Endodermal cell (in vitro differentiated cells): ENCODE data around the gene MTMR2. TPM values are rescaled to one million over a fixed set of nuclear protein-coding genes. Genes with fewer than 3 reads are reported as not detected.

Experiments used
- DNase-seq: peaks from one replicate; pipeline ENCODE4 v3.0.0-alpha.2; 2017
- H3K27ac ChIP-seq: 2 replicates; pipeline ENCODE4 v1.5.1; 2013; ENCODE audit warnings: mild to moderate bottlenecking, low read depth, low read length, moderate library complexity
- H3K27me3 ChIP-seq: 2 replicates; pipeline ENCODE4 v1.6.1; 2013; ENCODE audit warnings: mild to moderate bottlenecking, low read length, moderate library complexity; ENCODE audit not compliant: insufficient read depth, control insufficient read depth, poor library complexity, severe bottlenecking
- H3K36me3 ChIP-seq: 2 replicates; pipeline ENCODE4 v1.7.0; 2013; ENCODE audit warnings: mild to moderate bottlenecking, low read length, moderate library complexity; ENCODE audit not compliant: control insufficient read depth, insufficient read depth
- H3K4me1 ChIP-seq: one replicate; pipeline ENCODE4 v1.7.0; 2013; ENCODE audit warnings: low read length; ENCODE audit not compliant: control insufficient read depth, insufficient read depth
- H3K4me3 ChIP-seq: 2 replicates; pipeline ENCODE4 v1.5.1; 2013; ENCODE audit warnings: mild to moderate bottlenecking, low read length, moderate library complexity
- H3K9ac ChIP-seq: 2 replicates; pipeline ENCODE4 v1.6.1; 2013; ENCODE audit warnings: mild to moderate bottlenecking, low read length, moderate library complexity; ENCODE audit not compliant: poor library complexity, severe bottlenecking; ENCODE audit errors: extremely low read depth
- H3K9me3 ChIP-seq: 2 replicates; pipeline ENCODE4 v1.6.1; 2013; ENCODE audit warnings: mild to moderate bottlenecking, low read length, moderate library complexity; ENCODE audit not compliant: control insufficient read depth
- H3K27ac Mint-ChIP-seq: 2 replicates; pipeline ENCODE4 v1.8.0; 2020; ENCODE audit warnings: mixed read lengths
- H3K27me3 Mint-ChIP-seq: 2 replicates; pipeline ENCODE4 v1.8.0; 2021; ENCODE audit warnings: mild to moderate bottlenecking, mixed read lengths; ENCODE audit not compliant: insufficient read depth
- H3K36me3 Mint-ChIP-seq: 2 replicates; pipeline ENCODE4 v1.8.0; 2020; ENCODE audit warnings: low read depth, mixed read lengths
- H3K4me1 Mint-ChIP-seq: 2 replicates; pipeline ENCODE4 v1.8.0; 2020; ENCODE audit warnings: mixed read lengths
- H3K4me3 Mint-ChIP-seq: 2 replicates; pipeline ENCODE4 v1.8.0; 2020; ENCODE audit warnings: mild to moderate bottlenecking, moderate library complexity, mixed read lengths
- H3K9me3 Mint-ChIP-seq: 2 replicates; pipeline ENCODE4 v1.8.0; 2020; ENCODE audit warnings: mild to moderate bottlenecking, mixed read lengths
- WGBS, 2 experiments: methylation state at CpG; one replicate each; pipeline versions ENCODE4 v1.1.5 to v1.1.7; 2013; ENCODE audit warnings: missing lambda C conversion rate in 2 of 2, mixed read lengths in 1 of 2; ENCODE audit not compliant: insufficient coverage in 1 of 2, insufficient read length in 1 of 2; 5-methylcytosine and 5-hydroxymethylcytosine counted together
- total RNA-seq, 2 donors: library from RNA; stranded (reverse); fragmentation: NEBNext Ultra II Directional in 1 of 2; extraction: Animal tissue kit (Norgen Biotek cat#: 25700) in 1 of 2; gene quantifications; 2 replicates in 1 of 2; 3 replicates in 1 of 2; pipeline ENCODE4 v1.2.1, GENCODE V29; 2021
- TF ChIP-seq, protein P1 (sequence below): fragments of 200-600 bp; sonication (generic); conservative IDR thresholded peaks from 2 replicates; pipeline ENCODE4 v1.5.0; 2021; ENCODE audit warnings: antibody characterized with exemption, mild to moderate bottlenecking

MTMR2 gene
- total RNA-seq, 2 donors from 2014 or later, result 56.9 to 65.8 TPM

- Histone ChIP-seq H3K36me3 (peaks cover 4% of the 10 kb centered on the region), H3K4me1 (peaks cover 3% of the 10 kb centered on the region), H3K4me3 (no peak overlapping the region), H3K9me3 (no peaks in the 10 kb centered on the region), H3K27me3 (no peaks in the 10 kb centered on the region), H3K9ac (no peak overlapping the region), H3K27ac (no peak overlapping the region)
- Mint-ChIP-seq H3K9me3 (no peaks in the 10 kb centered on the region), H3K4me3 (no peak overlapping the region), H3K27me3 (no peaks in the 10 kb centered on the region), H3K27ac (no peak overlapping the region), H3K36me3 (peaks cover 1% of the 10 kb centered on the region), H3K4me1 (peaks cover 26% of the 10 kb centered on the region)
- TF ChIP-seq, protein P1, sequence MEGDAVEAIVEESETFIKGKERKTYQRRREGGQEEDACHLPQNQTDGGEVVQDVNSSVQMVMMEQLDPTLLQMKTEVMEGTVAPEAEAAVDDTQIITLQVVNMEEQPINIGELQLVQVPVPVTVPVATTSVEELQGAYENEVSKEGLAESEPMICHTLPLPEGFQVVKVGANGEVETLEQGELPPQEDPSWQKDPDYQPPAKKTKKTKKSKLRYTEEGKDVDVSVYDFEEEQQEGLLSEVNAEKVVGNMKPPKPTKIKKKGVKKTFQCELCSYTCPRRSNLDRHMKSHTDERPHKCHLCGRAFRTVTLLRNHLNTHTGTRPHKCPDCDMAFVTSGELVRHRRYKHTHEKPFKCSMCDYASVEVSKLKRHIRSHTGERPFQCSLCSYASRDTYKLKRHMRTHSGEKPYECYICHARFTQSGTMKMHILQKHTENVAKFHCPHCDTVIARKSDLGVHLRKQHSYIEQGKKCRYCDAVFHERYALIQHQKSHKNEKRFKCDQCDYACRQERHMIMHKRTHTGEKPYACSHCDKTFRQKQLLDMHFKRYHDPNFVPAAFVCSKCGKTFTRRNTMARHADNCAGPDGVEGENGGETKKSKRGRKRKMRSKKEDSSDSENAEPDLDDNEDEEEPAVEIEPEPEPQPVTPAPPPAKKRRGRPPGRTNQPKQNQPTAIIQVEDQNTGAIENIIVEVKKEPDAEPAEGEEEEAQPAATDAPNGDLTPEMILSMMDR, result no peak
- no peak for DNase-seq
- 92 to 93% methylated on average over 2 to 3 of the region's 4 CpGs for WGBS, 2 experiments
Observed at GRCh38 chr11:95910638-95911368, 13.1 kb downstream of the MTMR2 start.

DNA sequence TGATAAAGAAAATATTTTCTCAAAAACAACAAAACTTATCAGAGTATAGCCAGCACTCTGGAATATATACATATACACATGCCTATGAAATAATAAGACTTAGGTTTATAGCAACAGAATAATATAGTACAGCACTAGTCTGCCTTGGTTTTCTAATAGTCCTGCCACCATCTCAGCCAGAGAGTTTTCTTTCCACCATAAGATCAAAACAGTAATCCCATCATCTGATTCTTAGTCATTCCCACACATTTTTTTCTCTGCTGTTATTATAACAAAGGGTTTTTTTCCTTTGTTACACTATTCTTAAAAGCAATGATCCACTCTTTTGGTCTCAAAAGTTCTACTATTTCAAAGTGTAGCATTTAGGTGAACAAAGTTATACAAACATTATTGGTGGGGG is 15.1 kb downstream of the MTMR2 start:
- Mint-ChIP-seq H3K36me3 (peaks cover 1% of the 10 kb centered on the region), H3K27me3 (no peaks in the 10 kb centered on the region), H3K27ac (no peak overlapping the region), H3K9me3 (no peaks in the 10 kb centered on the region), H3K4me1 (peaks cover 20% of the 10 kb centered on the region), H3K4me3 (no peak overlapping the region)
- H3K27ac ChIP-seq, result no peak overlapping the region
- H3K4me3 ChIP-seq, result no peak overlapping the region
- DNase-seq, result no peak
- H3K27me3 ChIP-seq, result no peaks in the 10 kb centered on the region
- TF ChIP-seq, protein P1, result no peak
- no peak overlapping the region for H3K9ac ChIP-seq
- no peaks in the 10 kb centered on the region for H3K4me1 ChIP-seq
- no peaks in the 10 kb centered on the region for H3K9me3 ChIP-seq
- H3K36me3 ChIP-seq, result peaks cover 4% of the 10 kb centered on the region

DNA sequence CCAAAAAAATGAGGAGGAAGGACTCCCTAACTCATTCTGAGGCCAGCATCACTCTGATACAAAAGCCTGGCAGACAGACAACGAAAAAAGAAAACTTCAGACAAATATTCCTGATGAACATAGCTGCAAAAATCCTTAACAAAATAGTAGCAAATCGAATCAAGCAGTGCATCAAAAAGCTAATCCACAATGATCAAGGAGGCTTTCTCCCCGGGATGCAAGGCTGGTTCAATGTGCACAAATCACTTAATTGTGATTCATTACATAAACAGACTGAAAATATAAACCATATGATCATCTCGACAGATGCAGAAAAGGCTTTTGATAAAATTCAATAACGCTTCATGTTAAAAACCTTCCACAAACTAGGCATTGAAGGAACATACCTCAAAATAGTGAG is 16.4 kb downstream of the MTMR2 start:
- no peaks in the 10 kb centered on the region for H3K9me3 ChIP-seq
- H3K27me3 ChIP-seq, result no peaks in the 10 kb centered on the region
- Mint-ChIP-seq H3K27me3 (no peaks in the 10 kb centered on the region), H3K27ac (no peak overlapping the region), H3K4me3 (no peak overlapping the region), H3K36me3 (peaks cover 1% of the 10 kb centered on the region), H3K4me1 (peaks cover 15% of the 10 kb centered on the region), H3K9me3 (no peaks in the 10 kb centered on the region)
- no peak overlapping the region for H3K9ac ChIP-seq
- no peak overlapping the region for H3K4me3 ChIP-seq
- H3K27ac ChIP-seq, result no peak overlapping the region
- no peak for DNase-seq
- no peaks in the 10 kb centered on the region for H3K36me3 ChIP-seq
- H3K4me1 ChIP-seq, result no peaks in the 10 kb centered on the region
- WGBS, 2 experiments, result 91 to 94% methylated on average over 4 to 5 of the region's 5 CpGs
- TF ChIP-seq, protein P1, result no peak
